HFF-Myc (cell line): ENCODE results near the gene IMMP2L.
A peak's percentile ranks its signal among the peaks of the same experiment; 100 is the strongest.
"Not testable (repeated sequence)": the region's sequence is repeated elsewhere in the genome, so short reads cannot be mapped to it uniquely, and the experiment has no call there.

Experiments used
- DNase-seq: peaks from one replicate; pipeline ENCODE4 v3.0.0-alpha.2; 2011; ENCODE audit warnings: low read depth; ENCODE audit errors: extremely low read depth
- H3K4me3 ChIP-seq: replicated peaks from 2 replicates; pipeline ENCODE4 v1.5.1; 2011; ENCODE audit warnings: low read depth, mild to moderate bottlenecking, control low read depth, low read length
- TF ChIP-seq, protein P1 (sequence below): IDR thresholded peaks from 2 replicates; pipeline ENCODE4 v1.5.1; 2012; ENCODE audit warnings: mild to moderate bottlenecking, low read depth, low read length, control low read depth; ENCODE audit errors: missing control alignments

The IMMP2L gene

DNA sequence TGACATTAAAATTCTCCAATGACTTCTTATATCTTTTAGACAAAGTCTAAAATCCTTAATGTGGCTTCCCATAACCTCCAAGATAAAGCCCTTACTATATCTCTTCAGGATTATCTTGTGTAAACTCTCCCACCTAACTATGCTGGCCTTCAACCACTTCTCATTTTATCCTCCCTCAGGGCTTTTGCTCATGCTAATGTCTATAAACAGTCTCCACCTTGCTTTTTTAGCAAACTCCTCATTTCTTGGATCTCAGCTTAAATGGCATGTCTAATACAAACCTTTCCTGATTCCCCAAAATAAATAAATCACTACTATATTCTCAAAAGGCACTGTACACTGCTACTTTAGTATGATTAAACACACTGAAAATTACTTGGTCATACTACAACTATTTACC, 290.2 kb downstream of the IMMP2L start:
- no peak for DNase-seq
- no peak overlapping the region for H3K4me3 ChIP-seq
- TF ChIP-seq, protein P1, sequence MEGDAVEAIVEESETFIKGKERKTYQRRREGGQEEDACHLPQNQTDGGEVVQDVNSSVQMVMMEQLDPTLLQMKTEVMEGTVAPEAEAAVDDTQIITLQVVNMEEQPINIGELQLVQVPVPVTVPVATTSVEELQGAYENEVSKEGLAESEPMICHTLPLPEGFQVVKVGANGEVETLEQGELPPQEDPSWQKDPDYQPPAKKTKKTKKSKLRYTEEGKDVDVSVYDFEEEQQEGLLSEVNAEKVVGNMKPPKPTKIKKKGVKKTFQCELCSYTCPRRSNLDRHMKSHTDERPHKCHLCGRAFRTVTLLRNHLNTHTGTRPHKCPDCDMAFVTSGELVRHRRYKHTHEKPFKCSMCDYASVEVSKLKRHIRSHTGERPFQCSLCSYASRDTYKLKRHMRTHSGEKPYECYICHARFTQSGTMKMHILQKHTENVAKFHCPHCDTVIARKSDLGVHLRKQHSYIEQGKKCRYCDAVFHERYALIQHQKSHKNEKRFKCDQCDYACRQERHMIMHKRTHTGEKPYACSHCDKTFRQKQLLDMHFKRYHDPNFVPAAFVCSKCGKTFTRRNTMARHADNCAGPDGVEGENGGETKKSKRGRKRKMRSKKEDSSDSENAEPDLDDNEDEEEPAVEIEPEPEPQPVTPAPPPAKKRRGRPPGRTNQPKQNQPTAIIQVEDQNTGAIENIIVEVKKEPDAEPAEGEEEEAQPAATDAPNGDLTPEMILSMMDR: no peak

DNA sequence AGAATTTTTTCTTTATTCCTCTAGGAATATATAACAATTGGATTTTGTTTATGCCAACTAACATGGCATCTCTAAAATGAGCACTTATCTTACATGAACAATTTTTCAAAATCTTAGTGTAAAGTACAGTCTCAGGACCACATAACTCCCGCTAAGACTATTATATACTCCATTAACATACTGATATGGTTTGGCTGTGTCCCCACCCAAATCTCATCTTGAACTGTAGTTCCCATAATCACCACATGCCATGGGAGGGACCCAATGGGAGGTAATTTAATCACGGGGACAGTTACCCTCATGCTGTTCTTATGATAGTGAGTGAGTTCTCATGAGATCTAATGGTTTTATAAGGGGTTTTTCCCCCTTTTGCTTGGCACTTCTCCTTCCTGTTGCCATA, 291.5 kb downstream of the IMMP2L start:
- not testable (repeated sequence) for H3K4me3 ChIP-seq, DNase-seq

DNA sequence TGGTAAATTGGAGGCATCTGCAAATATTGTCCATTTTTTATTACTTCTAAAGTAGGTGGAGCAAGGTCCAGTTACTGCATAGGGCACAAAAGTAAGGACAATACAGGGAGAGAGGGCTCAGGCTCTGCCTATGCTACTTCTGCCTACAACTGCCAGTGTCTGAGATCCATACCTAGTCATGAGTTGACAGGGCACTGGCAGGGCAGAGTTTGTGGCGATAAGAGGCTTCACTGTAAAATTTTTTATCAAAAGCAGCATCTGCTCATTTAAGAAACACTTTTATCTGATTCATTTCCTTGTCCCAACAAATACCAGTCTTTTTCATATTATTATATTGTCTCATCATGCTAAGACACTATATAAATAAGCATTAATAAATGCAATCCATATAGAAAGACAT, 293.4 kb downstream of the IMMP2L start:
- TF ChIP-seq, protein P1: no peak
- DNase-seq: no peak
- no peak overlapping the region for H3K4me3 ChIP-seq

DNA sequence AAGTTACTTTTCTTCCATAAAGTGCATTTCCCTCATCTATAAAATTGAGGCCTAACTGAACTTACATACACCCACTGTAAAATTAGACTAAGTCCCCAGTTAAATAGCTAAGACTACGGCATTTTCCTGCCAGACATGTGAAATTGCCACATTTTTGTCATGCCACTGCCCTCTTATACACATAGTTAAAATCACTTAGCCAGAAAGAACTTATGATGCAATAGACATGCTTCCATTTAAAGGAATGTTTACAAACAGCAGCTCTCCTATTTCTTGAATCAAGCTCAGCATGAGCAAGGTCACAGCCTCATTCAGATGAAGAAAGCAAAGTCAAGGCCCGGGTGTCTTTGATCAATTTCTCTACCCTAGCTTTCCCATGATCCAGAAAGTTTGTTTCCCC, 295.7 kb downstream of the IMMP2L start:
- DNase-seq: peak; percentile 10
- TF ChIP-seq, protein P1: no peak
- H3K4me3 ChIP-seq: no peak overlapping the region

DNA sequence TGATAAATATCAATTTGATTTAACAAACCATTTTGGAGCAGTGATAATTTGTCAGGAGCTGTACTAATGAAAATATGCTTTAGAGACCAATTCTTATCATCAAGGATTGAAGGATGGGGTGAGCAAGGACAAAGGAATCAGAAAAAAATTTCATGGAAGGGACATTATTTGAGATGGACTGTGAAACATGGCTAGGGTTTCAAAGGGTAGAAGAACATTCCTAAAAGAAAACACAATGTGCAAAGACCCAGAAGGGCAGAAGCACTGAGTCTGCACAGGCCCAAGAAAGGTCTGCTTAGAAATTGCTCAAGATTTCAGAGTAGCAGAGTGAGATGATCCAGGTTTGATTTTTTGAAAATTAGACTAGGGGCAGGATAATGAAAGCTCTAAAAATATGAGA, 296.9 kb downstream of the IMMP2L start:
- H3K4me3 ChIP-seq: no peak overlapping the region
- DNase-seq: no peak

DNA sequence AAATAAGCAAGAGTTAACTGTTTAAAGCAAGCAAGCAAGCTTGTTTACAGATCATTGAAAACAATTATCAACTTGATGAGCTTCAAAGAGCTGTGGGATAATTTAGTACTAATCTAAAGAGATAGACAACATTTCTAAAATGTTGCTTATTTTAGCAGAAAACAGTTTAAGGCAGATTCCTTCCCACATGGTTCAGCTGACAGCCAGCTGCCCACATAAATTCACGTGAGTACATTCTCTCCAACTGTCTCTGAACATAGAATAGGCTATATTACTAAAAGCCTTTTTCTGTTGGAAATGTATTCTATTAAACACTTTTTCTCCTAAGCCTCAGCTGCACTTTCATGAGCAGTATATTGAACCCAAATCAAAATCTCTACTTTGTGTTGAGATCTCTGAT, 297.3 kb downstream of the IMMP2L start:
- no peak overlapping the region for H3K4me3 ChIP-seq
- TF ChIP-seq, protein P1: no peak
- DNase-seq: no peak

More for the DNA sequence above, 296.9 kb downstream of the IMMP2L start:
- TF ChIP-seq, protein P1: no peak

DNA sequence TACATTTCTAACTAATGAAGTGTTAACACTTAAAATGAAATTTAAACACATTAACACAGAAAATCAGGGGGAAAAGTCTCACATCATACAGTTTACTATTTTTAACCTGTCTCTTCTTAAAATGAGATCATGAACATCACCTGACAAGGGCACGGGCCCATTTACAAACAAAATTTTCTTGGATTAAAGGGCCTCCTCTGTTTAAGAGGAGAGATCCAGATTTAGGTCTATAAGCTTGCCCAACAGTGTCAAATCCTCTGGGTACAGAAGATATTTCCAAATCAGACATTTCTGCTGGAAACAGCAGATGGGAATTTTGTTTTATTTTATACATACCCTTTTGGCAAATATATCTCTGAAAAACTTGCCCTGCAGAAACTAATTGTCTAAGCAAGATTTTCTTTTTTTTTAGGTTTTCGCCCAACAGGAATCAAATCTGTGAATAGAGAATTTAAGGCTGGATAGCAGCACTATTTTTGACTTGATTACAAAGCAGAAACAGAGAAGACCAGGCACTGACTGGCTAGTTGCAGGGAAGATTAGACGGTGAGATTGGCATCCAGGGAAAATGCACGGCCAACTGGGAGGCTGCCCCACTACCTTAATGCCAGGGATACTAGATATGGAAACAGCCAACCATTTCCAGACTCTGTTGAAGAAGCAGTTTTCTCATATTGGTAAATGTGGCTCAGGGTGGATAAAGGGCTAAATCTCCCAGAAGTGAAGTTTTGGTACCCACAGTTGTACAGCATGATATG, 298.0 kb downstream of the IMMP2L start:
- no peak for DNase-seq
- H3K4me3 ChIP-seq: no peak overlapping the region
- TF ChIP-seq, protein P1: no peak
